PC-9 (cell line): Measurements from ENCODE around the gene PCDHGC4.

Experiments used
- CTCF ChIP-seq: fragments of 200-600 bp; sonication (generic); conservative IDR thresholded peaks from 2 replicates; pipeline ENCODE4 v1.6.1; 2017; ENCODE audit warnings: mixed run types, antibody characterized with exemption, mild to moderate bottlenecking, moderate library complexity
- EZH2 ChIP-seq: fragments of 200-600 bp; sonication (generic); IDR thresholded peaks from 2 replicates; pipeline ENCODE4 v1.8.0; 2017; ENCODE audit warnings: antibody characterized with exemption, low read depth

- TF ChIP-seq CTCF (peak; percentile 40; the same call in 1 of the 2 replicates), EZH2 (no peak)
Observed at GRCh38 chr5:141478321-141478945, 6.4 kb upstream of the PCDHGC4 start.
